Endothelial cell of umbilical vein (primary cell): ENCODE results near the gene CLN3. TPM values are rescaled to one million over a fixed set of nuclear protein-coding genes. Genes with fewer than 3 reads are reported as not detected.

Experiments
- BruUV-seq: library from RNA; stranded (reverse); fragments of 400-500 nt; replicated peaks from 2 replicates; lab custom pipeline; 2021; lab: Mats Ljungman, UMichigan
- CTCF ChIA-PET: fragments of 300-600, 350-600 bp; sonication (Branson Sonifier 250); formaldehyde crosslinking; loops from one replicate; lab custom pipeline; 2021; ENCODE audit warnings: antibody characterized with exemption, inconsistent platforms; lab: Charles Lee
- POLR2A ChIA-PET: fragments of 300-600, 350-600 bp; sonication (Branson Sonifier 250); formaldehyde crosslinking; loops from one replicate; lab custom pipeline; 2021; ENCODE audit warnings: antibody characterized with exemption, inconsistent platforms; lab: Charles Lee
- DNase-seq: peaks from one replicate; pipeline ENCODE4 v3.0.0-alpha.2; 2011; ENCODE audit warnings: low read depth, low spot score
- FAIRE-seq: peaks from 2 replicates; lab custom pipeline; 2011; peaks lifted over from hg19 to GRCh38; lab: Jason Lieb, UNC
- H2AFZ ChIP-seq: 2 replicates; pipeline ENCODE4 v1.6.0; 2012; ENCODE audit warnings: low read depth, low read length, control low read depth, inconsistent platforms
- H3K27ac ChIP-seq: 2 replicates; pipeline ENCODE4 v1.5.1; 2011; ENCODE audit warnings: low read depth, mild to moderate bottlenecking, control low read depth, low read length, moderate library complexity; ENCODE audit not compliant: insufficient read depth
- H3K27me3 ChIP-seq, 2 experiments: 2 replicates each; pipeline versions ENCODE4 v1.6.0 to v1.6.1; 2011; ENCODE audit warnings: low read length in 2 of 2, mixed read lengths in 1 of 2; ENCODE audit not compliant: control insufficient read depth in 2 of 2, insufficient read depth in 2 of 2
- H3K36me3 ChIP-seq, 2 experiments: 2 replicates in 1 of 2; 3 replicates in 1 of 2; pipeline ENCODE4 v1.5.1; 2011; ENCODE audit warnings: low read length in 2 of 2, mild to moderate bottlenecking in 1 of 2, moderate library complexity in 1 of 2; ENCODE audit not compliant: control insufficient read depth in 2 of 2, insufficient read depth in 2 of 2; ENCODE audit errors: extremely low read depth in 1 of 2
- H3K4me1 ChIP-seq: 3 replicates; pipeline ENCODE4 v1.5.1; 2011; ENCODE audit warnings: mild to moderate bottlenecking, low read length; ENCODE audit not compliant: control insufficient read depth, insufficient read depth; ENCODE audit errors: extremely low read depth
- H3K4me2 ChIP-seq: 2 replicates; pipeline ENCODE4 v1.6.1; 2011; ENCODE audit warnings: low read length, control low read depth, mixed read lengths; ENCODE audit not compliant: insufficient read depth
- H3K4me3 ChIP-seq, 3 experiments: fragments of 200-600 bp in 1 of 3; sonication (generic), shearing (Covaris generic) in 1 of 3; replicated peaks in 1 of 3; 2 replicates each; pipeline ENCODE4 v1.5.1; 2011 to 2016; ENCODE audit warnings: control low read depth in 3 of 3, low read length in 3 of 3, mild to moderate bottlenecking in 2 of 3, inconsistent platforms in 1 of 3, low read depth in 1 of 3, moderate library complexity in 1 of 3; ENCODE audit not compliant: insufficient read depth in 1 of 3
- H3K79me2 ChIP-seq: 2 replicates; pipeline ENCODE4 v1.6.0; 2012; ENCODE audit warnings: low read length, inconsistent platforms; ENCODE audit not compliant: control insufficient read depth, insufficient read depth
- H3K9ac ChIP-seq: replicated peaks from 2 replicates; pipeline ENCODE3; 2011; ENCODE audit warnings: low read length, control low read depth; ENCODE audit not compliant: insufficient read depth; ENCODE audit errors: extremely low read depth
- H3K9me1 ChIP-seq: replicated peaks from 3 replicates; pipeline ENCODE4 v1.6.0; 2011; ENCODE audit warnings: mild to moderate bottlenecking, low read length; ENCODE audit not compliant: control insufficient read depth, insufficient read depth; ENCODE audit errors: extremely low read depth
- H3K9me3 ChIP-seq: replicated peaks from 2 replicates; pipeline ENCODE4 v1.5.1; 2012; ENCODE audit warnings: low read length, inconsistent platforms; ENCODE audit not compliant: control insufficient read depth, insufficient read depth
- H4K20me1 ChIP-seq: replicated peaks from 2 replicates; pipeline ENCODE3; 2011; ENCODE audit warnings: mild to moderate bottlenecking, low read length; ENCODE audit not compliant: control insufficient read depth, insufficient read depth; ENCODE audit errors: extremely low read depth
- CTCF ChIP-seq, 2 donors: IDR thresholded peaks; 1 replicate in 1 of 2; 2 replicates in 1 of 2; pipeline ENCODE4 v1.5.1; 2011; ENCODE audit warnings: low read length in 2 of 2, mild to moderate bottlenecking in 2 of 2, moderate library complexity in 2 of 2, control low read depth in 1 of 2, inconsistent platforms in 1 of 2, low read depth in 1 of 2; ENCODE audit not compliant: insufficient read depth in 1 of 2; ENCODE audit errors: extremely low read depth in 1 of 2
- EZH2 ChIP-seq: IDR thresholded peaks from 2 replicates; pipeline ENCODE4 v1.6.1; 2012; ENCODE audit warnings: borderline replicate concordance, low read depth, mild to moderate bottlenecking, moderate library complexity, low read length, inconsistent platforms; ENCODE audit not compliant: severe bottlenecking
- FOS ChIP-seq: IDR thresholded peaks from 2 replicates; pipeline ENCODE4 v1.6.1; 2011; ENCODE audit warnings: mild to moderate bottlenecking, low read length, moderate library complexity, borderline replicate concordance; ENCODE audit not compliant: insufficient read depth
- GATA2 ChIP-seq: IDR thresholded peaks from 2 replicates; pipeline ENCODE4 v1.7.0; 2011; ENCODE audit warnings: low read depth, mild to moderate bottlenecking, moderate library complexity, mixed read lengths, low read length; ENCODE audit not compliant: insufficient read length, insufficient read depth
- JUN ChIP-seq: IDR thresholded peaks from 2 replicates; pipeline ENCODE4 v1.6.1; 2011; ENCODE audit warnings: borderline replicate concordance, low read depth; ENCODE audit not compliant: insufficient read length, insufficient read depth
- MAX ChIP-seq: IDR thresholded peaks from 2 replicates; pipeline ENCODE4 v1.6.1; 2011; ENCODE audit not compliant: insufficient read depth, insufficient read length
- MYC ChIP-seq: IDR thresholded peaks from one replicate; pipeline ENCODE4 v1.6.1; 2011; ENCODE audit warnings: mild to moderate bottlenecking, low read depth, low read length
- POLR2A ChIP-seq: IDR thresholded peaks from 2 replicates; pipeline ENCODE4 v1.6.1; 2012; ENCODE audit warnings: low read depth, mild to moderate bottlenecking, control low read depth, low read length
- POLR2AphosphoS5 ChIP-seq: IDR thresholded peaks from 2 replicates; pipeline ENCODE4 v1.6.1; 2012; ENCODE audit warnings: low read depth, mild to moderate bottlenecking, control low read depth, low read length, moderate library complexity; ENCODE audit not compliant: insufficient read depth
- dilution Hi-C: fragments of 300-500 bp; cut with MboI; formaldehyde crosslinking; loops from one replicate; pipeline ENCODE4 v1.15.0; 2019; ENCODE audit warnings: low sequenced_read_pairs; ENCODE audit not compliant: extremely low pct_ligation_motif_present
- intact Hi-C: fragments of 100-400 bp; cut with micrococcal nuclease; formaldehyde crosslinking; loops from one replicate; pipeline ENCODE4 v1.10.0; 2022
- polyA plus RNA-seq, 4 experiments: library from polyadenylated mRNA; depleted of rRNA in 3 of 4; stranded (reverse) in 3 of 4; unstranded in 1 of 4; fragments of >200 nt; gene quantifications; 2 replicates each; pipeline versions ENCODE4 v1.2.1 to v1.2.3, GENCODE V29; 2011 to 2012; ENCODE audit warnings: missing spikeins in 1 of 4
- total RNA-seq: library from RNA; stranded (reverse); gene quantifications from 2 replicates; pipeline ENCODE4 v1.2.3, GENCODE V29; 2021

Gene CLN3
- total and polyA plus RNA-seq, 2 donors (not counting 3 experiments of a cell fraction or from before 2014, with no cell fraction given) = 40.2 to 76.1 TPM

GRCh38 chr16:28513484-28514181, 21.8 kb upstream of the CLN3 start:
- Histone ChIP-seq H4K20me1 (no peaks in the 10 kb centered on the region), H3K4me2 (no peak overlapping the region), H3K27ac (no peak overlapping the region), H3K9me1 (no peaks in the 10 kb centered on the region), H3K79me2 (no peaks in the 10 kb centered on the region), H3K27me3 (no peaks in the 10 kb centered on the region), H3K9me3 (no peaks in the 10 kb centered on the region), H3K36me3 (no peaks in the 10 kb centered on the region), H3K4me3 (no peak overlapping the region), H3K4me1 (no peaks in the 10 kb centered on the region), H2AFZ (no peak overlapping the region), H3K9ac (no peak overlapping the region)
- CTCF ChIA-PET = no interaction called here
- intact Hi-C loops = no loop called here
- no peak for DNase-seq
- no TSS peak for BruUV-seq
- POLR2A ChIA-PET = interaction anchor here (0.6 kb wide), 1 partner anchor 28 kb away, joined by 11 read pairs; no protein-coding TSS in a partner anchor
- dilution Hi-C loops = no loop called here
- FAIRE-seq = no peak
- no peak for TF ChIP-seq FOS
- TF ChIP-seq POLR2AphosphoS5 = no peak
- TF ChIP-seq GATA2 = no peak

GRCh38 chr16:28511801-28512789, 20.2 kb upstream of the CLN3 start:
- H3K4me1 ChIP-seq = no peaks in the 10 kb centered on the region
- DNase-seq (no peak), FAIRE-seq (no peak)
- BruUV-seq = no TSS peak
- H3K4me2 ChIP-seq = no peak overlapping the region
- H3K27me3 ChIP-seq = no peaks in the 10 kb centered on the region
- TF ChIP-seq MAX (no peak), GATA2 (no peak), POLR2A (no peak), CTCF (IDR thresholded peaks at IDR 0.05; ENCODE audit: extremely low read depth in 1 of 2, insufficient read depth in 1 of 2, low read depth in 1 of 2, low read length in 2 of 2) (no peak), FOS (no peak), EZH2 (no peak), MYC (no peak), POLR2AphosphoS5 (no peak), JUN (no peak)
- no peak overlapping the region for H3K4me3 ChIP-seq
- H3K9me1 ChIP-seq = no peaks in the 10 kb centered on the region
- H3K9me3 ChIP-seq = no peaks in the 10 kb centered on the region
- intact Hi-C loops = no loop called here
- H3K9ac ChIP-seq = no peak overlapping the region
- H3K79me2 ChIP-seq = no peaks in the 10 kb centered on the region
- H2AFZ ChIP-seq = no peak overlapping the region
- POLR2A ChIA-PET = no interaction called here
- CTCF ChIA-PET = no interaction called here
- H4K20me1 ChIP-seq = no peaks in the 10 kb centered on the region
- dilution Hi-C loops = no loop called here
- no peaks in the 10 kb centered on the region for H3K36me3 ChIP-seq
- H3K27ac ChIP-seq = no peak overlapping the region
